Type B pancreatic cell (in vitro differentiated cells): ENCODE results near the gene PILRA. TPM values are rescaled to one million over a fixed set of nuclear protein-coding genes. Genes with fewer than 3 reads are reported as not detected.
A peak's percentile ranks its signal among the peaks of the same experiment; 100 is the strongest.

Source experiments
- DNase-seq: peaks from one replicate; pipeline ENCODE4 v3.0.0; 2021; ENCODE audit warnings: mixed read lengths; ENCODE audit not compliant: unreplicated experiment; ENCODE audit errors: extremely low spot score
- H3K27ac Mint-ChIP-seq: 2 replicates; pipeline ENCODE4 v1.8.0; 2021; ENCODE audit warnings: mild to moderate bottlenecking, mixed read lengths
- H3K27me3 Mint-ChIP-seq: 2 replicates; pipeline ENCODE4 v1.8.0; 2021; ENCODE audit warnings: mixed read lengths
- H3K36me3 Mint-ChIP-seq: 2 replicates; pipeline ENCODE4 v1.8.0; 2021; ENCODE audit warnings: mixed read lengths
- H3K4me1 Mint-ChIP-seq: one replicate; pipeline ENCODE4 v1.8.0; 2021; ENCODE audit warnings: mixed read lengths; ENCODE audit not compliant: unreplicated experiment
- H3K4me3 Mint-ChIP-seq: 2 replicates; pipeline ENCODE4 v1.8.0; 2021; ENCODE audit warnings: mild to moderate bottlenecking, mixed read lengths
- H3K9me3 Mint-ChIP-seq: 2 replicates; pipeline ENCODE4 v1.8.0; 2021; ENCODE audit warnings: mixed read lengths
- total RNA-seq: library from RNA; stranded (reverse); gene quantifications from 2 replicates; pipeline ENCODE4 v1.2.1, GENCODE V29; 2021; ENCODE audit warnings: low replicate concordance
- TF ChIP-seq, protein P1 (sequence below): fragments of 200-600 bp; sonication (generic); conservative IDR thresholded peaks from 2 replicates; pipeline ENCODE4 v1.5.0; 2021; ENCODE audit warnings: antibody characterized with exemption, mild to moderate bottlenecking

The PILRA gene
- total RNA-seq, 1 donor from 2014 or later: 2.8 TPM

GRCh38 chr7:100394077-100394476 lies 20.8 kb downstream of the PILRA start:
- H3K36me3 Mint-ChIP-seq: no peaks in the 10 kb centered on the region
- H3K27me3 Mint-ChIP-seq: peaks cover 25% of the 10 kb centered on the region

GRCh38 chr7:100396421-100396982 lies 23.2 kb downstream of the PILRA start:
- H3K27me3 Mint-ChIP-seq: peaks cover 29% of the 10 kb centered on the region
- H3K4me1 Mint-ChIP-seq: peaks cover 7% of the 10 kb centered on the region
- H3K4me3 Mint-ChIP-seq: no peak overlapping the region
- H3K36me3 Mint-ChIP-seq: no peaks in the 10 kb centered on the region
- TF ChIP-seq, protein P1, sequence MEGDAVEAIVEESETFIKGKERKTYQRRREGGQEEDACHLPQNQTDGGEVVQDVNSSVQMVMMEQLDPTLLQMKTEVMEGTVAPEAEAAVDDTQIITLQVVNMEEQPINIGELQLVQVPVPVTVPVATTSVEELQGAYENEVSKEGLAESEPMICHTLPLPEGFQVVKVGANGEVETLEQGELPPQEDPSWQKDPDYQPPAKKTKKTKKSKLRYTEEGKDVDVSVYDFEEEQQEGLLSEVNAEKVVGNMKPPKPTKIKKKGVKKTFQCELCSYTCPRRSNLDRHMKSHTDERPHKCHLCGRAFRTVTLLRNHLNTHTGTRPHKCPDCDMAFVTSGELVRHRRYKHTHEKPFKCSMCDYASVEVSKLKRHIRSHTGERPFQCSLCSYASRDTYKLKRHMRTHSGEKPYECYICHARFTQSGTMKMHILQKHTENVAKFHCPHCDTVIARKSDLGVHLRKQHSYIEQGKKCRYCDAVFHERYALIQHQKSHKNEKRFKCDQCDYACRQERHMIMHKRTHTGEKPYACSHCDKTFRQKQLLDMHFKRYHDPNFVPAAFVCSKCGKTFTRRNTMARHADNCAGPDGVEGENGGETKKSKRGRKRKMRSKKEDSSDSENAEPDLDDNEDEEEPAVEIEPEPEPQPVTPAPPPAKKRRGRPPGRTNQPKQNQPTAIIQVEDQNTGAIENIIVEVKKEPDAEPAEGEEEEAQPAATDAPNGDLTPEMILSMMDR: no peak
- no peak overlapping the region for H3K27ac Mint-ChIP-seq
- DNase-seq: no peak
- H3K9me3 Mint-ChIP-seq: no peaks in the 10 kb centered on the region

More at GRCh38 chr7:100394077-100394476, 20.8 kb downstream of the PILRA start:
- peaks cover 14% of the 10 kb centered on the region for H3K4me1 Mint-ChIP-seq
- H3K4me3 Mint-ChIP-seq: no peak overlapping the region
- TF ChIP-seq, protein P1: no peak
- H3K27ac Mint-ChIP-seq: no peak overlapping the region
- H3K9me3 Mint-ChIP-seq: no peaks in the 10 kb centered on the region
- no peak for DNase-seq

DNA sequence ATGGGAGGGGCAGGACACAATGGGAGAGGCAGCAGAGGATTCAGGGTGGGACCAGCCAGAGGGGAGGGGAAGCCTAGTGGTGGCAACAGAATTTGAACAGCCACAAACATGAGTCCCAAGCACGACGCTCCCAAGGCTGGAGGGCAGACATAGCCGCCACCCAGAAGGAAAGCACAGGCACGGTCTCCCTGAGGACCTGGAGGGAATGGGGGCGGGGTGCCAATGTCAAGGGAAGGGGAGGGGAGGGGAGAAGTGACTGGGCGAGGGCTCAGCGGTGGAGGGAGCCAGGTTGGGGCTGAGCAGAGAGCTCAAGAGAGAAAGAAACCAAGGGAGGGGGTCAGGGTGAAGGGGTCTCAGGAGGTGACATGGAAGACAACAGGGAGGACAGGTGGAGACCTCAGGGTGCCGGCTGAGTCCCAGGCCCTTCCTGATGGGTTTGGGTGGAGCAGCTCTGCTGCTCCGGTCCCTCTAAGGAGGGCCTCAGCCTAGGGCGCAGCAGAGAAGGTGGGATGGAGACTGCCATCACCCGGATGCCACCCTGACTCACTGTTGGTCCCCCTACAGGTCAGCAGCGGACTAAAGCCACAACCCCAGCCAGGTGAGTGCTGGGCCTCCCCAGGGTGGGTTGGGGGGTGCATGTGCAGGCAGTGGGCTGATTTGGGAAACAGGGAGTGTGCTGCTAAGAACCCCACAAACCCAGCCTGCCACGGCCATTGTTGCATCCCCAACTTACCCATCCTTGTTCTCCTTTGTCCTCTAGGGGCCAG lies 24.2 kb downstream of the PILRA start:
- no peaks in the 10 kb centered on the region for H3K36me3 Mint-ChIP-seq
- peaks cover 7% of the 10 kb centered on the region for H3K4me1 Mint-ChIP-seq
- TF ChIP-seq, protein P1: no peak
- H3K27me3 Mint-ChIP-seq: peaks cover 29% of the 10 kb centered on the region
- H3K4me3 Mint-ChIP-seq: no peak overlapping the region
- no peak for DNase-seq
- no peaks in the 10 kb centered on the region for H3K9me3 Mint-ChIP-seq
- peak overlapping the region; percentile 63 for H3K27ac Mint-ChIP-seq

- Mint-ChIP-seq H3K36me3 (no peaks in the 10 kb centered on the region), H3K4me3 (no peak overlapping the region), H3K27me3 (peaks cover 29% of the 10 kb centered on the region), H3K4me1 (peaks cover 7% of the 10 kb centered on the region), H3K9me3 (no peaks in the 10 kb centered on the region), H3K27ac (peak overlapping the region; percentile 35)
- DNase-seq: no peak
- TF ChIP-seq, protein P1: no peak
Observed at GRCh38 chr7:100398239-100398638, 25.0 kb downstream of the PILRA start.

DNA sequence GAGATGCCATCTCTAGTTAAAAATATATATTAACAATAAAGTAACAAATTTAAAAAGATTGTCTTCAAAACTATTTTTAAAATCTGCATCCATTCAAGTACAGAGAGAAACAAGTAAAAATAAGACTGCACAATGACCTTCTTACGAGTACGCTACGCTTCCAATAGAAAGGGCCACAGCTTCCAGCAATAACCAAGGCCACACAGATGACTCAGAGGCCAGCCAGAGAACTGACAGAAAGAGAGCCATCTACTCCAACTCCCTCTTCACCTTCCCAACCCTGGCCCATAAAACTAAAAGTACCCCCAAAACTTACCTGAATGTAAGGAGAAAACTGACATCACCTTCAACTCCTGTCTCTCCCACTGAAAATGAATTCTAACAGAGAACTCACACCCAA lies 26.8 kb downstream of the PILRA start:
- TF ChIP-seq, protein P1: no peak
- Mint-ChIP-seq H3K36me3 (no peaks in the 10 kb centered on the region), H3K4me1 (peaks cover 7% of the 10 kb centered on the region), H3K27me3 (peaks cover 28% of the 10 kb centered on the region), H3K4me3 (no peak overlapping the region), H3K27ac (no peak overlapping the region), H3K9me3 (no peaks in the 10 kb centered on the region)
- DNase-seq: no peak
